NCI-H2081 treated with DMSO at 0.1 percent for 48 hours (cell line): Measurements from ENCODE around the gene CCDC88C.
A peak's percentile ranks its signal among the peaks of the same experiment; 100 is the strongest.
"Not testable (repeated sequence)": the region's sequence is repeated elsewhere in the genome, so short reads cannot be mapped to it uniquely, and the experiment has no call there.

Experiments
- DNase-seq: peaks from one replicate; lab custom pipeline; 2025; lab: John Stamatoyannopoulos, UW

Gene CCDC88C

DNA sequence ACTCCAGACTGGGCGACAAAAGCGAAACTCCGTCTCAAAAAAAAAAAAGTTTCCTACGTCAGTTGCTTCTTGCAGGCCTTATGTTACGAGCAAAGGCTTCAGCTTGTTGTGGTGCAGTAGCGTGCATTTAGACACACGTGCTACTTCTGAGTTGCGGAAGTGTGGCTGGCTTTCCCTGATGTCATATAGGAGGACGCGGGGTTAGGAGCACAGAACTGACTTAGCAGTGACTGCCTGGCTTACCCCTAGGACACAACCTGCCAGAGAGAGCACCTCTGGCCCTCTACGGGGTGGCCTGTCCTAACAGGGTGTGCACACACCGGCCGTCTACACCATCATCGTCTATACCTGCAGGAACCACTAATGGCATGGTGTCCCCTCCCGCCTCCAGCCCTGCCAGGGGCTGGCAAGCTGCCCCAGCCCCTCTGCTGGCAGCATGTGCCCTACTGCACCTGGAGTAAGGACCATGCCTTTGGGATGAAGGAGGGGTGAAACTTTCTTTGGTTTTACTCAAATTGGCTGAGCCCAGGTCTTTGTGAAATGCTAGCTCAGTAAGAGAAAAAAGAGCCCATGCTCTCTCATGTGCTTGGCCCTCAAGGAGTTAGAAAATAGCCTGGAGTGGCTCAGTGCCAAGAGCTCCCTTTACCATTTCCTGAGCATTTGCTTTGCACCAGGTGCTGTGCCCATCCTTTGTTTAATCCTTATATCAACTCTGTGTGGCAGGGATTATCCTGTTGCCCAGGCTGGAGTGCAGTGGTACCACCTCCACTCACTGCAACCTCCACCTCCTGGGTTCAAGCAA is 171.4 kb downstream of the CCDC88C start:
- DNase-seq = peak; percentile 34

DNA sequence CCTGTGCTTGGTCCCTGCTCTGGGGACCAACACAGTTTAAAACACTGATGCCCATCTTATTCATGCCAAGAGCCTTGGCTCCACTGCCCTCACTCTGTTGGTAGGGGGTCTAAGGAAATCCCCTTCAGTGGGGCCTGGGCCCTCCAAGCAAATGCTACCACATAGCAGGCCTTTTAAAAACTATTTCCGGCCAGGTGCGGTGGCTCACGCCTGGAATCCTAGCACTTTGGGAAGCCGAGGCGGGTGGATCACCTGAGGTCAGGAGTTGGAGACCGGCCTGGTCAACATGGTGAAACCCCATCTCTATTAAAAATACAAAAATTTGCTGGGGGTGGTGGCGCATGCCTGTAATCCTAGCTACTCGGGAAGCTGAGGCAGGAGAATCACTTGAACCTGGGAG is 172.0 kb downstream of the CCDC88C start:
- DNase-seq = not testable (repeated sequence)

DNA sequence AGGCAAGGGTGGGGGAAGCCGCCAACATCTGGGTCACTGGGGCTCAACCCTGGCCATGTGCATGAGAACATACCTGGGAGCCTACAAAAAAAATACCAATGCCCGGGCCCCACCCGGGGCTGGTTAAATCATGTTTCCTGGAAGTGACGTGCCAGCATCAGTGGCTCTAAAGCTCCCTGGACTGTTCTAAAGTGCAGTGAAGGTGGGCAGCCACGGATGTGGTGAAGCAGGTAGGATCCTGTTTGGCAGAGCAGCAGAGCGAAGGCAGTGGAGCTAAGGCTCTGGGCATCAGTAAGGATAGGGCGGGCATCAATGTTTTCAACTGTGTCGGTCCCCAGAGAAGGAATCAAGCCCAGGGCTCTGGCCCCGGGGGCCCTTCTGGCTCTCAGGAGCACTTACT is 172.6 kb downstream of the CCDC88C start:
- DNase-seq = no peak

DNA sequence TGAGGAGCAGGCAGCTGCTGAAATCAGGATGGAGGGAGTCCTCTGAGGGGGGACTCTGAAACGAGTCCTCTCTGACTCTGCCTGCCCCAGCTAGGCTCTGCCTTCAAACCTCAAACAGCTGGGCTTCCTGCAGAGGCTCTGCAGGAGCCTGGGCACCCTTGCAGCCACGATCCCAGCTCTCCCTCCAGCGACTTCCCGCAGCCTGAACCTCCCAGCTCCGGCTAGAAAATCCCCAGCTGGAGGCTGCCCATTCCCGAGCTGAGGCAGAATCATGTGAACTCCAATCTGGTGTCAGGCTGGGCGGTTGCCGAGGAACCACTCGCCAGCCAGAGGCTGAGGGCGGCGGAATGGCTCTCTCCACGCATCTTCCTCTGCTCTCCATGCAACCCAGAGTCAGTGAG is 173.1 kb downstream of the CCDC88C start, which contains the start of gene GPR68:
Gene GPR68, minus strand, starts transcription at position 204 of the 401 bp plus-strand sequence. CDS start 9,654 bp downstream, outside the sequence.
- no peak for DNase-seq

DNA sequence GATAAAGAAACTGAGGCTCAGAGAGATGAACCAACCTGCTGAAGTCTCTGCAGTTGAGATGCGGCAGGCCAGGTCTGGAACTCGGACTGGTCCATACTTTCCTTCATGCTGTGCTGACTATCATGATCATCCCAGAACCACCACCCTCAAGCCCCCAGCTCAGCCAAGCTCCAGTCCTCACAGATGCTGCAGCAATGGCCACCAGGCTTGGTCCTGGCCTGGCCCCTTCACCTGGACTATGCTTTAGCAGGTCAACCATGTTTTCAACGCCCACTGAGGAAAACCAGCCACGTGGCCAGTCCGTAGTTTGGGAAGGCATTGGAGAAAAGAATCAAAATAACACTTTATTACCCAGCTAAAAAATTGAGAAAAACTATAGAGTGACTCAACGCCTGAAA is 174.5 kb downstream of the CCDC88C start:
- DNase-seq = no peak

DNA sequence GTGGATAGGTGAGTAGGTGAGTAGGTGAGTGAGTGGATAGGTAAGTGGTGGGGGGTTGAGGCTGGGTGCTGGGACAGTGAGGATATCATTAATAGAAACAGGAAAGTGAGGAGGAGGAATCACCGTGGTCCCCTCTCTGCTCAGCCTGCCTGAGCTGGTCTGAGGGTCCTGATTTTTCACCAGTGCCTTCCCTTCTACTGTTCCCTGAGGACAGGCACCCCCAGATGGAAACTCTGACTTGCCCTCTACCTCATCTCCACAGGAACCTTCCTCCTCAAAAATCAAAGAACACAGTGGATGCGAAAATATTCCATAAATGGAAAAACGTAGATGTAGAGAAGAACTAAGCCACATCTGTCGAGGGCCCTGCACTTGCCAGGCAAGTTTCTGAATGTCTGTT is 175.0 kb downstream of the CCDC88C start:
- no peak for DNase-seq

DNA sequence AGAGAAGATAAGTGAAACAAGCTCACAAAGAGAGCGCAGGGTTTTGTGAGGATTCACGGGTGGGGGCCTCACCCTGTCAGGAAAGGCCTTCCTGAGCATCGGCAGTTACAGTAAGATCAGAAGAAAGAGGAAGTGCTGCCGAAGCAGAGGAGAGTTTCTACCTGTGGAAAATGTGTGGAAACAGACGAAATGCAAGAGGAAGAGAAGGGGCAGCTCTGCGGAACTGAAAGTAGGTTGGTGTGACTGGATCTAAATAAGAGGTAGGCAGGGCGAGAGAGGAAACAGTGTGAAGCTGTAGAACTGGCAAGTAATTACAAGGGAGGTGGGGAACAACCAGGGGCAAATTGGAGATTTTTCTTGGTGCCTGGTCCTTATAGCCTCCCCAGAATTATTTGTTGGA is 175.8 kb downstream of the CCDC88C start:
- no peak for DNase-seq

DNA sequence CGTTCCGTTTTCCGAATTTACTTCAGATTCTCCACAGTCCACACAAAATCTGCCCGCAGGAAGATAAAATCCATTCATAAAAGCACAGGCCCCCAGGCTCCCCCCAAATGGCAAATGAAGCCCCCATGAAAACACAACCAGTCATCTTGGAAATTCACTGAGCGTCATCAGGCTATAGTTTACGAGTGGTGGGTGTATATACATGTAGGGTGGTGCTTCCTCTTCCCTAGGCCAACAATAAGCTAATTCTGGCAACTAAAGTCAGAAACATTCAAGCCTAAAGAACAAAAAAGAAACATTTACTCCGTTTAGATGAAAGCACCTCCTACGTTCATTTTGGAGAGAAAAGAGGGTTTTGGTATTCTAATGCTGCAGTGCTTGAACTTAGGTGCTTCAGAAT is 179.0 kb downstream of the CCDC88C start:
- no peak for DNase-seq

DNA sequence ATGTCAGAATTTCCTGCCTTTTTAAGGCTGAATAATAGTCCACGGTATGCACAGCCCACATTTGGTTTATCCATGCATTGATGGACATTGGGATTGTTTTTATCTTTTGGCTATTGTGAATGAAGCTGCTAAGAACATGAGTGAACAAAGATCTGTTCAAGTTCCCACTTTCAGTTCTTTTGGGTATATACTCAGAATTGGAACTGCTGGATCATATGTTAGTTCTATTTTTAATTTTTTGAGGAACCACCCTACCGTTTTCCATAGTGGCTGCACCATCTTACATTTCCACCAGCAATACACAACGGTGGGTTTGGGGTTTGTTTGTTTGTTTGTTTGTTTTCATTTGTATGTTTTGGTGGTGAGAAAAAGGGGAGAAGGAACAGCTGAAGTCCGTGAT is 179.5 kb downstream of the CCDC88C start:
- DNase-seq = no peak

DNA sequence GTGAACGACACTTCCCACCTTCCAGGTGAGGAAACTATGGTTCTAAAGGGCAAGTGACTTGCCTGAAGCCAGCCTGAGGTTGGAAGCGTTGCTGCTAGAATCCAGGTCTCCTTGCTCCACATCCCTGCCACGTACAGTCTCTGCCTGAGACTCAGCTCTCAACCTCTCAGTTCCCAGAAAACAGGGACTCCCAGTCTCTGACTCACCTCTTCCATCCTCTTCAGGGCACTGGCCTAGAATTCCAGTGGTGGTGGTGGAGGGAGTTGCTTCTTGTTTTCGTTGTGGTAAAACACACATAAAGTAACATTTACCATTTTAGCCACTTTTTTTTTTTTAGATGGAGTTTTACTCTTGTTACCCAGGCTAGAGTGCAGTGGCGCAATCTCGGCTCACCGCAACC is 180.4 kb downstream of the CCDC88C start:
- DNase-seq = no peak

DNA sequence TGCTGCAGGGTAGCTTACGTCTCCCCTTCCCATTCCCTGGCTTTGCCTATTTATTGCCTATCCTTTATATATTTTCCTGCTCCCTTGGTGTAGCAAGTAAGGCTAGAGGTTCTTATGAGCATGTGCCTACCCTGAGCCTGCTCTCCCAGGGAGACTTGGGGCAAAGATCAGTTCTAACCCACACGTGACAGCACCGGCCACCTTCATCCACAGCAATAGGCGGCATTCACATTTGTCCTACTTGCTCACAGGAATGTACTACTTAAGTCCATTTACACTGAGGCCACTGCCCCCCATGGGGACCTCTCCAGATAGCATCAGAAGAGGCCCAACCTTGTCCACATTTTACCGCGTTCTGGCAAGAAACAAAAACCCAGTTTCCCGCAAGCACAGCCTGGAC is 181.8 kb downstream of the CCDC88C start:
- DNase-seq = no peak

DNA sequence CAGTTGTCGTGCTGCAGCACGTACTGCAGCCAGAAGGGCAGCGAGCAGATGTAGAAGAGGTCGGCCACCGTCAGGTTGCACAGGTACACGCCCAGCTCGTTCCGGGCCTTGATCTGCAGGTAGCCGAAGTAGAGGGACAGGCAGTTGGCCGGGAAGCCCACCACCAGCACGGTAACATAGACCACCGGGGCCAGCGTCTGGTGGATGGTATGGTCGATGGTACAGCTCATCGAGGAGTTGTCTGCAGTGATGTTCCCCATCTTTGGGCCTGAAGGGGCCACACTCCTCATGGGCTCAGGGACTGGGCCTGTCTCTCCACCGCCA is 182.9 kb downstream of the CCDC88C start:
- no peak for DNase-seq

DNA sequence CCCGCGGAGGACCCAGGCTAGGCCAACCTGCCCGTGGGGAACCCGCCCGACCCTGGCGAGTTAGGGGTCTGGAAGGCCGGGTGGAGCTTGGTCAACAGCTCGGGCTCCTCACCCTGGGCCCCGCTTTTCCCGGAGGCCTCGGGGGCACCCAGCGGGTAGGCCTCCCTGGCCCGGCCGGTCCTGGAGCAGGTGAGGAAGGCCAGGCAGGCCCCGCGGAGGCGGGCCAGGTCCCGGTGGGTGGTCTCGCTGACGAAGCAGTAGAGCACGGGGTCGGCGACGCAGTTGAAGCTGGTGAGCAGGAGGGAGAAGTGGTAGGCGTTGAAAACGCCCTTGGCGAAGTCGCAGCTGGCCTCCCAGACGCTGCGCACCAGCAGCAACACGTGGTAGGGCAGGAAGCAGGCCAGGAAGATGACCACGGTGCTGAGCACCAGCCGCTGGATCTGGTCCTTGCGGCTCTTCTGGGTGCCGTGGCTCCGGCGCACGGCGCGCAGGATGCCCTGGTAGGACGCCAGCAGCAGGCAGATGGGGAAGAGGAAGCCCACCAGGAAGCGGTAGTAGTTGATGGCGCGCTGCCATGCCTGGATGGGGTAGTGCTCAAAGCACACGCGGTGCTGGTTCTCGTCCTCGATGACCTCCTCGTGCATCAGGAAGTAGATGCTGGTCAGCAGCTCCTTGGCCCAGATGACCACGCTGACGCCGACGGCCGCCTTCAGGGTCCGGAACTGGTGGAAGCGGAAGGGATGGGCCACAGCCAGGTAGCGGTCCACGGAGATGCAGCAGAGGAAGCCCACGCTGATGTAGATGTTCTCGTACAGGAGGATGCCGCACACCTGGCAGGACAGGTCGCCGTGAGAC is 183.5 kb downstream of the CCDC88C start:
- no peak for DNase-seq

DNA sequence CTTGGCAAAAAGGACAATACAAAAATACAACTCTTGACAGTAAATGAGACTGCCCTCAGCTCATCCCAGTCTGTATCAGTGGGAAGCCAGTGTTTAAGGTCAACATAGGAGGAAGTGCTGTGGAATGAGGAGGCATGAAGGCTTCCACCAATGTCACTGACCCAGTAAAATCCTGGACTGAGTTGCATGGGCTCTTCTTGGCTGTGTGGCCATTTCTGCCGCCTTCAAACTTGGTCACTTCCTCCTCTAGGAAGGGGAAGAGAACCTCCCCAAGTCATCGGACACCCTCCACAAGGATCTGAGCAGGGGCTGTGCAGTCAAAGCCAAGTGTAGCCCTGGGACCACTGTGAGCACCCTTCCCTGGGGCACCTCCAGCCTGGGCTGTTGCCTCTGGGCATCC is 185.0 kb downstream of the CCDC88C start:
- no peak for DNase-seq

DNA sequence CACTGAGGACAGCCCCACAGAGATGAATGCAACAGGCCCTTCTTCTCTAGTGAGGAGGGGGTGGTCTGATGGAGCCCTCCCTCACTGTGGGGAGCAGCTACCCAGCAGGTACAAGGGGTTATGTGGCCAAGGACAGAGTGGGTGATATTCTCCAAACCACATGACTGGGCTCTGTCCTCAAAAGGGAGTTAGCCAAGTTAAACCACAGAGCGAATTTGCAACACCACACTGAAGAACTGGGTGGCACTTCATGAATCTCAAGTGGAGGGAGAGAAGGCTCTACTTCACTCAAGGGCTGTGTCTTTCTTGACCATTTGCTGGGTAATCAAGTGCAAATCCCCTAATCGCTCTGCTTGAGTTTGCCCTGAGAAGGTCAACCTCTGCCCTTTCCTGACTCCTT is 185.6 kb downstream of the CCDC88C start:
- no peak for DNase-seq

DNA sequence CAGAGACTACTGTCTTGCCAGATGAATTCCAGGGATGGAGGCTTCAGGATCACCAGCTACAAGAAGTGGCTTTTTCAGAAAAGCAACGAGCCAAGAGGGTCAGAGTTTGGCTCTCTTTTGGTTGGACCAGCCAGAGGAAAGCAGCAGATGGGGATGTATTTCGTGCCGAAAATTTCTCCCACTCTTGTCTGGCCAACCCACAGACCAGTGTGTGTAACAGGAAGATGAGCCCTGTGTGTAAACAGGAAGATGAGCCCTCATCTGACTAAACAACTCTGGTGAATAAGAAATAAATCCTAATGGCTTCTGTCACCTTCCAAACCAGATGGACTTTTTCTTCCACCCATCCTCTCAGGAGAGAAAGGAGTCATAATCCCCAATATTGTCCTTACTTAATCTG is 186.2 kb downstream of the CCDC88C start:
- no peak for DNase-seq

DNA sequence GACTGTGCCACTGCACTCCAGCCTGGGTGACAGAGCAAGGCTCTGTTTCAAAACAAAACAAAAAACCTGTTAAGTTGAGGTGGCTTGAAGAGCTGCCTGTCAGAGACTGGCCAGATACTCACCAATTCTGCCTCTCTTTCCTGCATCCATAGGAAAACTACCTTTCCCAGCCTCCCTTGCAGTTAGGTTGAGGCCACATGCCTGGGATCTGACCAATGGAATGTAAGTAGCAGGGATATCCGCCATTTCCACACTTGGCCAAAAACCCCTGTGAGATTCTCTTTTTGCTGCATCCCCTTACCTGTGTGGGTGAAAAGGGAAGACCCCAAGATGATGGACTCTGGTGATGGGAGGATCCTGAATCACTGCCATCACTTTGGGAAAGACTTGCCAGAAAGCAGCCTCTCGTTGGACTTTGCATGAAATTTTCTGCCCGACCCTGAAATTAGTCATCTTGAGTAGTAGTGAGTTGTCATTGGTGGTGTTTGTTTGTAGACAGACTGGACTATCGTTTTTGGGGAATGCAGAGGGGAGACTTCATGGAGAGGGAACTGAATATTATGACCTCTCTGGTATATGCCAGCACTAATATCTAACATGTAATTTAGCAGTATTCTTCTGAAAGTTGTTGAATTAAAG is 187.1 kb downstream of the CCDC88C start:
- no peak for DNase-seq

DNA sequence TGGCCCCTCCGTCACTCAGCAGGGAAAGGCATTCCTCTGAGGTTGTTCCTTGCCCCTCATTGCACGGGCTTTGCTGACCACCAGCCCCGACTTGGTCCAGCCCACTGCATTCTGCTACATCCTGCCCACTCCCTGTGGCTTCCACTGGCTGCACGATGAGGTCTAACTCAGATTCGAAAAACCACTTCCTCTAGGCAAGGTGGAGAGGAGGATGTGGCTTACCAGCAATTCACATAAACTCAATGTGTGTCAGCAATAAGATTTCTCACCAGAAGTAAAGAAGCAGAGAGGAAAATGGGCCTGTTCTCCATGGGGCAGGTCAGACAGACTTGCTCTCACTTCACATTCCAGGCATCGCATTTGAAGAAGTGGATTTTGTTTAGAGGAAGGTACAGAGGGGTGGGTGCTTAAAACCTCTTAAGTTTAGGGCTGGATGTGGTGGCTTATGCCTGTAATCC is 187.8 kb downstream of the CCDC88C start:
- DNase-seq = no peak

DNA sequence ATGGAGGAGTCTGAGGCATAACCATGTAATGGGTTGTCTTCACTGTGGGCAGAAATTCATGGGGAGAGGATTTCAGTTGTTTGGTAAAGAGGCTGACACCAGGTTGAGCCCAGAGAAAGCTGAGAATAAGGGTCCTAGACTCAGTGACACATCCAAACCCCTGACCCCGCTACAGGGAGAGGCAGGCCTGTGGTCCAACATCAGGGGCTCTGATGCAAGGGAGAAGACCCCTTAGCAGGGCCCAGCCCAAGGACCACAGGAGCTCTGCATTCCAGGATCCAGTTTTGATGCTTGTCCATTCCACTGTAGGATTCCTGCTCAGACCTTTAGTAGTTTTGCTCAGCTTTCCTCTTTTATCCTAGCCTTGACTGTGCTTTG is 188.6 kb downstream of the CCDC88C start:
- no peak for DNase-seq

DNA sequence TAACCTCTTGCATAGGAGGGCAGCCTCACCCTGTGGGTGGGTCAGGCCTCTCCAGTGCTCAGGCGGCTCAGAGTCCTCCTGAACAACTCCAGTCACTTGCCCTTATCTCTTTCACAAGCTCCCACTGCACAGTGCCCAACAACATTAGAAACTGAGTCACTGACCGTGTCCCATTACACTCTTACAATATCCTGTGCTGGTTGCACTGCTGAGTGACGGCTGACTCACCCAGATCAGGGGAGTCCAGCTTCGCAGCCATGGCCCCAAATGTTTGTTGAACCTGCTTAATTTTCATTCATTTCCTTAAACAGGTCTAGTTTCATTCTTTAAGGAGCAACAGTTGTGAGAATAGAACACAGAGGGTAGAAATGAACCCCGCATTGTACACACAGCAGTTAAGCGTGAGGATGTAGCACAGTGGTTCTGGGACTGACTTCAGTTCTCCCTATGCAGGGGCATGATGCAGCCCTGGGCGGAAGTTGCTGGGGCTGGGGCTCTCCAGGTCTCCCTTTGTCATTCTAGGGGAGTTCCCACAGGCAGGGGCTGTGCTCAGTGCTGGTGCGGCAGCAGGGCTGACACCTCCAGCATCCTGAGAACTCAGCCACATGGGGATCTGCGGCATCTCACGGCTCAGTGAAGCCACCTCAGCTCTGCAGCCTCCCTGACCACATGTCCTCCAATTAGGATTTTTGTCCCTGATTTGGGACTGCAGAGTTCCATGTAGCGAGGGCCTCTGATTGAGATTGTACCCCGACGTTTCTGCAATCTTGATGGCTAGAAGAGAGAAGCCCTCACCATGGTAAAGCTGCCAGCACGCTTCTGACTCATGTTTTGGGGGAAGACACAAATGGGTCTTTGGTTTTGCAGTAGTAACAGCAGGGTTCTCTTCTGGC is 189.3 kb downstream of the CCDC88C start:
- DNase-seq = no peak

DNA sequence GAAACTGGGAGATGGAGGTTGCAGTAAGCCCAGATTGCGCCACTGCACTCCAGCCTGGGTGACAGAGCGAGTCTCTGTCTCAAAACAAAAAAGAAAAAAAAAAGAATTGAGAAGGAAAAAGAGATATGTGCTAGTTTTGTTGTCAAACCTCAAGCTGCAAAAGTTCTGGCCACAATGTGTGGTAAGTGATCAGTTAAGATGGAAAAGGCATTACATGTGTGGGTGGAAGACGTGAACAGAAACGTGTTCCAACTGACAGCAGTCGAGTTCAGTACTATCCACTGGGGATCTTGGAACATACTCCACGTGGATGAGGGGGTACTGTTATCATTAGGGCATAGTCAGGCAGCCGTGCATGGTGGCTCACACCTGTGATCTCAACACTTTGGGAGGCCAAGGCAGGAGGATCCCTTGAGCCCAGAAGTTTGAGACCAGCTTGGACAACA is 190.4 kb downstream of the CCDC88C start:
- no peak for DNase-seq

DNA sequence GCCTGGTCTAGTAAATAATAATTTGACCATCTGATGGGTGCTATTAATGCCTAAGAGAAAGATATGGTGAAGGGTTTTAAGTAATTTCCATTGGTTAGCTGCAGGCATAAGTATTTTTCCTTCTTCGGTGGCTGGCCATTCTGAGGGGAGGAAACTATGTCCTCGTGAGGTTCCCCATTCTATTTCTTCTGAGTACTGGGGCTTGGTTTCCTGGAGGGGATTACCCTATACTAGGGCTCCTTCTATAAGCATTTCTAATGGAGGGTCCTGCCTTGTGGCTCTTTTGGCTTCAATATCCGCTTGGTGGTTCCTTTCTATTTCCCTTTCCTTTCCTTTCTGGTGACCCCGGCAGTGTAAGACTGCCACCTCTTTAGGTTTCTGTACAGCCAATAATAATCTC is 191.3 kb downstream of the CCDC88C start:
- not testable (repeated sequence) for DNase-seq
